Measurements from ENCODE around the gene CALR3. TPM values are rescaled to one million over a fixed set of nuclear protein-coding genes. Genes with fewer than 3 reads are reported as not detected.

Gene CALR3
- total RNA-seq, 4 donors from 2014 or later: not detected

- no peak overlapping the region for H3K4me3 ChIP-seq
- 94 to 95% methylated on average over 50 to 54 of the region's 54 CpGs for WGBS, 2 donors
- no peak for DNase-seq (ENCODE audit: low spot score in 2 of 2)
- peaks cover 18 to 100% (median 74%) of the 10 kb centered on the region in 3 donors for H3K36me3 ChIP-seq
- H3K4me1 ChIP-seq: no peaks in the 10 kb centered on the region
- H3K27me3 ChIP-seq: no peaks in the 10 kb centered on the region
- H3K9me3 ChIP-seq: no peaks in the 10 kb centered on the region
- H3K27ac ChIP-seq: no peak overlapping the region
- TF ChIP-seq EP300 (IDR thresholded peaks at IDR 0.05): no peak
- TF ChIP-seq CTCF (IDR thresholded peaks at IDR 0.05): no peak
- no peak for TF ChIP-seq POLR2A (IDR thresholded peaks at IDR 0.05)
Observed at GRCh38 chr19:16524991-16525734, 29.2 kb upstream of the CALR3 start.

DNA sequence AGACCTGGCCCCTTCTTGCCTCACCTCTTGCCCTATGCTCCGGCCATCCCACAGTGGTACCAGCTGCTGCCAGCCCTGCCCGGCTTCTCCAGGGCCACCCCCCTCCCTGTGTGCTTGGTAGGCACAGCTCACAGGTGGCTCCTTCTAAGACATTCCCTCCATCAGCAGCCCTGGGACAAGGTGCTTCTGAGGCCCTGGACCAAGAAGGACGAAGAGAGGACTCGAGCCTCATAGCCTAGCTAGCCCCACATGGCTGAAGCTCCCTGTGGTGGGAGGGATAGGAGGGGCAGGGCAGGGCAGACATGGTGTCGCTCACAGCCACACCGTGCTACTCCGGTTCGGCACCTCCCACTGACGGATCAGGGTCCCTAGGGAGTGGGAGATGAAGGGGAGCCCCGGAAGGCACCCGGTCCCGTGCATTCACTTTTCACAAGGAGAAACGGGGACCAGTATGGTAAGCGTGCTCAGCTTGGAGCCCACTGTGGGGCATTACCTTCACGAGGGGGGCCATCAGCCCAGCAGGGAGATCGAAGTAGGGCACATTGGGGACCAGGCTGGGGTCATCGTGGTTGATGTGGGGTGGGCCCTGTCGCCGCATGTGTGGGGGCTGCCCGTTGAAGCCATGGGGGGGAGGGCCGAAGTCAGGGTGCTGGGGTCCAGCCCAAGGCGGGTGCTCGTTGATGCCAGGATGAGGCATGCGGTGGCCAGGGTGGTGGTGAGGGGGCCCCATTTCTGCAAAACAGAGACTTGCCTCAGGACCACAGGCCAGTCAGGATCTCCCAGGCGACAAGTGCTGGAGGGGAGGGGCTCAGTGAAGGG, 26.8 kb upstream of the CALR3 start:
- TF ChIP-seq CTCF (IDR thresholded peaks at IDR 0.05): no peak
- TF ChIP-seq POLR2A (IDR thresholded peaks at IDR 0.05): no peak
- no peak for TF ChIP-seq EP300 (IDR thresholded peaks at IDR 0.05)
- H3K27ac ChIP-seq: no peak overlapping the region
- WGBS, 2 donors: 91 to 95% methylated on average over 24 to 25 of the region's 25 CpGs
- no peaks in the 10 kb centered on the region for H3K27me3 ChIP-seq
- DNase-seq (ENCODE audit: low spot score in 2 of 2): no peak
- H3K4me3 ChIP-seq: no peak overlapping the region
- no peaks in the 10 kb centered on the region for H3K9me3 ChIP-seq
- no peaks in the 10 kb centered on the region for H3K4me1 ChIP-seq
- peaks cover 21 to 100% (median 62%) of the 10 kb centered on the region in 3 donors for H3K36me3 ChIP-seq

DNA sequence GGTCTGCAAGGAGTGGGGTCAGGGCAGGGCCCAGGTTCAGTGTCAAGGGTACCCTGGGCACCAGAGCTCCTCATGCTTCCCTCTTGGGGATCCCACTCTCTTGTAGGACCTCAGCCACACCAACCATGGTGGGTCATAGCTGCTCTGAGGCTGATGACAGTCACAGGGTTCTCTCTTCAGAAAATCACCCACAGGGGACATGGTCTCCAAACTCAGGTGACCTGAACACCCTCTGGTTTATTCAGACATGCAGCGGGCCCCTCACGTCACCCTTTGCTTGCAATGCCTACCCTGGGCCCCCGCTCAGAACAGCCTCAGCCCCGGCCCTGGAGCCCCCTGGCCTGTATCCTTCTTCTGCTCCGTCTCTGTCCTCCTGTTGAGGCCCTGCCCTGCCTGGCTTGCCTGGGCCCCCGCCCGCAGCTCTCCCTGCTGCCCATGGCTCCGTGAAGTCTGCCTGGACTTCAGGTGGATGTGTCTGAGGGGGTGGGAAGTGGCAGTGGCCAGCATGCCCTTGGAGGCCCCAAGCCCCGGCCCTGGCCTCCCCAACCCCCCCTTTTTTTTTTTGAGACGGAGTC, 25.8 kb upstream of the CALR3 start:
- H3K4me3 ChIP-seq: no peak overlapping the region
- no peak for TF ChIP-seq EP300 (IDR thresholded peaks at IDR 0.05)
- TF ChIP-seq CTCF (IDR thresholded peaks at IDR 0.05): no peak
- TF ChIP-seq POLR2A (IDR thresholded peaks at IDR 0.05): no peak
- H3K36me3 ChIP-seq: peaks cover 14 to 100% (median 63%) of the 10 kb centered on the region in 3 donors

GRCh38 chr19:16520986-16521624, 25.1 kb upstream of the CALR3 start:
- H3K4me3 ChIP-seq: no peak overlapping the region
- 90 to 92% methylated on average over 18 of the region's 18 CpGs for WGBS, 2 donors
- TF ChIP-seq EP300 (IDR thresholded peaks at IDR 0.05) (no peak), POLR2A (IDR thresholded peaks at IDR 0.05) (no peak), CTCF (IDR thresholded peaks at IDR 0.05) (no peak)

More for the DNA sequence above, 25.8 kb upstream of the CALR3 start:
- Histone ChIP-seq H3K9me3 (no peaks in the 10 kb centered on the region), H3K27ac (no peak overlapping the region), H3K27me3 (no peaks in the 10 kb centered on the region), H3K4me1 (no peaks in the 10 kb centered on the region)
- 86 to 94% methylated on average over 10 of the region's 10 CpGs for WGBS, 2 donors
- no peak for DNase-seq (ENCODE audit: low spot score in 2 of 2)

More at GRCh38 chr19:16520986-16521624, 25.1 kb upstream of the CALR3 start:
- Histone ChIP-seq H3K27me3 (no peaks in the 10 kb centered on the region), H3K4me1 (no peaks in the 10 kb centered on the region), H3K36me3 (peaks cover 14 to 100% (median 61%) of the 10 kb centered on the region in 3 donors), H3K27ac (no peak overlapping the region), H3K9me3 (no peaks in the 10 kb centered on the region)
- no peak for DNase-seq (ENCODE audit: low spot score in 2 of 2)
